A673 (cell line): ENCODE data around the gene IGLL1. TPM values are rescaled to one million over a fixed set of nuclear protein-coding genes. Genes with fewer than 3 reads are reported as not detected.
"Not testable (repeated sequence)": the region's sequence is repeated elsewhere in the genome, so short reads cannot be mapped to it uniquely, and the experiment has no call there.

Experiments used
- BruUV-seq: library from RNA; stranded (reverse); fragments of 400-500 nt; replicated peaks from 2 replicates; lab custom pipeline; 2021; lab: Mats Ljungman, UMichigan
- CTCF ChIA-PET: fragments of 300-600 bp; sonication (Branson Sonifier 250); formaldehyde crosslinking; loops from one replicate; lab custom pipeline; 2022; ENCODE audit warnings: antibody characterized with exemption; lab: Charles Lee
- POLR2A ChIA-PET: fragments of 300-600 bp; sonication (Branson Sonifier 250); formaldehyde crosslinking; loops from one replicate; lab custom pipeline; 2022; ENCODE audit warnings: antibody characterized with exemption; ENCODE audit not compliant: low non-redundant PET; lab: Charles Lee
- DNase-seq: peaks from one replicate; pipeline ENCODE4 v3.0.0-alpha.2; 2015; ENCODE audit warnings: low spot score
- H3K27ac ChIP-seq: fragments of 200-600 bp; sonication (generic); 2 replicates; pipeline ENCODE4 v1.5.1; 2016; ENCODE audit warnings: mixed run types, low read depth, mild to moderate bottlenecking, mixed read lengths, antibody characterized with exemption, low read length; ENCODE audit not compliant: poor library complexity, severe bottlenecking
- H3K27me3 ChIP-seq: fragments of 200-600 bp; sonication (generic); replicated peaks from 2 replicates; pipeline ENCODE4 v1.6.1; 2017; ENCODE audit warnings: mixed run types, low read depth, mild to moderate bottlenecking, mixed read lengths, antibody characterized with exemption, low read length; ENCODE audit not compliant: insufficient read depth, poor library complexity
- H3K36me3 ChIP-seq: fragments of 200-600 bp; sonication (generic); 2 replicates; pipeline ENCODE4 v1.6.1; 2016; ENCODE audit warnings: mixed run types, mild to moderate bottlenecking, mixed read lengths, antibody characterized with exemption, low read length; ENCODE audit not compliant: insufficient read depth, poor library complexity, severe bottlenecking
- H3K4me1 ChIP-seq: fragments of 200-600 bp; sonication (generic); 2 replicates; pipeline ENCODE4 v1.6.1; 2017; ENCODE audit warnings: mixed run types, mild to moderate bottlenecking, mixed read lengths, antibody characterized with exemption, low read length; ENCODE audit not compliant: insufficient read depth, poor library complexity, severe bottlenecking
- H3K4me3 ChIP-seq: fragments of 200-600 bp; sonication (generic); 2 replicates; pipeline ENCODE4 v1.5.1; 2016; ENCODE audit warnings: low read depth, mixed run types, mild to moderate bottlenecking, mixed read lengths, low read length; ENCODE audit not compliant: poor library complexity, severe bottlenecking
- H3K9me3 ChIP-seq: fragments of 200-600 bp; sonication (generic); 2 replicates; pipeline ENCODE4 v1.6.1; 2016; ENCODE audit warnings: mixed run types, low read depth, mild to moderate bottlenecking, mixed read lengths, antibody characterized with exemption, low read length; ENCODE audit not compliant: poor library complexity, severe bottlenecking
- EZH2 ChIP-seq: fragments of 200-600 bp; sonication (generic); IDR thresholded peaks from 2 replicates; pipeline ENCODE4 v1.6.1; 2017; ENCODE audit warnings: borderline replicate concordance, low read depth, mild to moderate bottlenecking, mixed read lengths, antibody characterized with exemption, low read length; ENCODE audit not compliant: poor library complexity, severe bottlenecking
- intact Hi-C: fragments of 100-400 bp; cut with micrococcal nuclease; formaldehyde crosslinking; loops from one replicate; pipeline ENCODE4 v1.10.0; 2022; ENCODE audit not compliant: unreplicated experiment
- total RNA-seq: library from RNA; stranded (reverse); gene quantifications from 2 replicates; pipeline ENCODE4 v1.2.3, GENCODE V29; 2021
- TF ChIP-seq, protein P1 (sequence below): fragments of 300-800, 200-600 bp; sonication (generic); conservative IDR thresholded peaks from 2 replicates; pipeline ENCODE4 v1.5.1; 2017; ENCODE audit warnings: low read depth, mild to moderate bottlenecking, antibody characterized with exemption, low read length, moderate library complexity, mixed read lengths

IGLL1 gene
- total RNA-seq, 1 experiment from 2014 or later: not detected

DNA sequence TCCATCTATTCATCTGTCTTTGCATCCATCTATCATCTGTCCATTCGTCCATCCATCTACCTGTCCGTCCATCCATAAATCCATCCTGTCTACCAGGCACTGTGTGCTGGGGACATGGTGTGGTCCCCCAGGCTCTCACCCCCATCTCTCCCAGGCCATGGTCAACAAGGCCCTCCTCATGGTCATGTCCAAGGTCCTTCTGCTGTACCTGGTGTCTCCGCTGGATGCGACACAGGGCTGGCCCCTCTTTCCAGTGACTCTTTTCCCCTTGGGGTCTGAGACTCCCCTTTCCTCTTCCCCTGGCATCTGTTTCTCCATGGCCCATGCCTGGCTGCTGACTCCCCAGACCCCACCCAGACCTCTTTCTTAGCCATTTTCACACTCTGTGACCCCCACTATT is 4.5 kb downstream of the IGLL1 start:
- intact Hi-C loops: no loop called here
- TF ChIP-seq, protein P1, sequence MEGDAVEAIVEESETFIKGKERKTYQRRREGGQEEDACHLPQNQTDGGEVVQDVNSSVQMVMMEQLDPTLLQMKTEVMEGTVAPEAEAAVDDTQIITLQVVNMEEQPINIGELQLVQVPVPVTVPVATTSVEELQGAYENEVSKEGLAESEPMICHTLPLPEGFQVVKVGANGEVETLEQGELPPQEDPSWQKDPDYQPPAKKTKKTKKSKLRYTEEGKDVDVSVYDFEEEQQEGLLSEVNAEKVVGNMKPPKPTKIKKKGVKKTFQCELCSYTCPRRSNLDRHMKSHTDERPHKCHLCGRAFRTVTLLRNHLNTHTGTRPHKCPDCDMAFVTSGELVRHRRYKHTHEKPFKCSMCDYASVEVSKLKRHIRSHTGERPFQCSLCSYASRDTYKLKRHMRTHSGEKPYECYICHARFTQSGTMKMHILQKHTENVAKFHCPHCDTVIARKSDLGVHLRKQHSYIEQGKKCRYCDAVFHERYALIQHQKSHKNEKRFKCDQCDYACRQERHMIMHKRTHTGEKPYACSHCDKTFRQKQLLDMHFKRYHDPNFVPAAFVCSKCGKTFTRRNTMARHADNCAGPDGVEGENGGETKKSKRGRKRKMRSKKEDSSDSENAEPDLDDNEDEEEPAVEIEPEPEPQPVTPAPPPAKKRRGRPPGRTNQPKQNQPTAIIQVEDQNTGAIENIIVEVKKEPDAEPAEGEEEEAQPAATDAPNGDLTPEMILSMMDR: no peak
- no peak for TF ChIP-seq EZH2
- Histone ChIP-seq H3K27me3 (no peaks in the 10 kb centered on the region), H3K9me3 (no peaks in the 10 kb centered on the region), H3K4me1 (no peaks in the 10 kb centered on the region), H3K4me3 (no peak overlapping the region), H3K27ac (no peak overlapping the region), H3K36me3 (no peaks in the 10 kb centered on the region)
- ChIA-PET POLR2A (no interaction called here), CTCF (no interaction called here)
- no peak for DNase-seq
- no TSS peak for BruUV-seq

DNA sequence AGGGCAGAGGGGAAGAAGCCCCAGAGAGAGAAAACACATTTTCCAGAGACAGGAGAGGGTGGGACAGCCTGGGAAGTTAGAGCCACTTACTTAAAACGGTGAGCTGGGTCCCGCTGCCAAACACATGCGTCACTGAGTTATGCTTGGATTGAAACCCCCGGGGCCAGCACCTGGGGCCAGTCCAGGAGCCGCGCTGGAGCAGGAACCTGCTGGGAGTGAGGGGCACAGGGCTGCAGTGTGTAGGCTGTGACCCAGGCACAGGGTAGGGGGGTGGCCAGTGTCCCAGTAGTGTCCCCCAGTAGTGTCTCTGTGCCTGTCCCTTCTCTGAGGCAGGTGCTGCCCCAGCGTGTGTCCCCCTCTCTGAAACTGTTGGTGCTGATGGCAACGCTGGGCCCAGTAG is 5.2 kb downstream of the IGLL1 start:
- Histone ChIP-seq H3K4me3 (no peak overlapping the region), H3K27ac (no peak overlapping the region), H3K27me3 (no peaks in the 10 kb centered on the region), H3K9me3 (no peaks in the 10 kb centered on the region), H3K4me1 (no peaks in the 10 kb centered on the region), H3K36me3 (no peaks in the 10 kb centered on the region)
- no peak for DNase-seq
- TF ChIP-seq EZH2: no peak
- TF ChIP-seq, protein P1: no peak
- ChIA-PET CTCF (no interaction called here), POLR2A (no interaction called here)
- intact Hi-C loops: no loop called here
- no TSS peak for BruUV-seq

DNA sequence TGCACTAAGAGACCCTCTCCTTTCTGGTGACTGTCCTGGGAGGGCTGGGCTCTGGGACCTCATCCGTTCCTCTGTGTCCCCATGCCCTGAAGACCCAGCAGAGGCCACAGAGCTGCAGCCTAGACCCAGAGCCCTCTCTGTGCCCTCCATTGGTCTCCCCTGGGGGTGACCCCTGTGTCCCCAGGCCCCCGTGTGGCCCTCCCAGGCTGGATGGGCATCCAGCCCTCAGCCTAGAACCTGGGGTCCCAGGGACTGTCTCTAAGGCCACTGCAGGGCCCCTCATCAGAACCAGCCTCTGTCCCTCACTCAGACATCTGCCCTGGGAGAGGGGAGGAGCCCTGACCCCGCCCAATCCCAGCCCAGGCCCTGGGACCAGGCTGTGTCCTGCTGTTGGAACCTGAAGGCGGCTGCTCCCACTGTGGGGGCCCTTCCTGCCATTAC is 5.7 kb downstream of the IGLL1 start:
- H3K27ac ChIP-seq: no peak overlapping the region
- CTCF ChIA-PET: no interaction called here
- no peaks in the 10 kb centered on the region for H3K36me3 ChIP-seq
- TF ChIP-seq EZH2: no peak
- TF ChIP-seq, protein P1: no peak
- H3K4me1 ChIP-seq: no peaks in the 10 kb centered on the region
- H3K4me3 ChIP-seq: no peak overlapping the region
- no peaks in the 10 kb centered on the region for H3K27me3 ChIP-seq
- POLR2A ChIA-PET: no interaction called here
- H3K9me3 ChIP-seq: no peaks in the 10 kb centered on the region
- no peak for DNase-seq
- BruUV-seq: no TSS peak
- intact Hi-C loops: no loop called here

DNA sequence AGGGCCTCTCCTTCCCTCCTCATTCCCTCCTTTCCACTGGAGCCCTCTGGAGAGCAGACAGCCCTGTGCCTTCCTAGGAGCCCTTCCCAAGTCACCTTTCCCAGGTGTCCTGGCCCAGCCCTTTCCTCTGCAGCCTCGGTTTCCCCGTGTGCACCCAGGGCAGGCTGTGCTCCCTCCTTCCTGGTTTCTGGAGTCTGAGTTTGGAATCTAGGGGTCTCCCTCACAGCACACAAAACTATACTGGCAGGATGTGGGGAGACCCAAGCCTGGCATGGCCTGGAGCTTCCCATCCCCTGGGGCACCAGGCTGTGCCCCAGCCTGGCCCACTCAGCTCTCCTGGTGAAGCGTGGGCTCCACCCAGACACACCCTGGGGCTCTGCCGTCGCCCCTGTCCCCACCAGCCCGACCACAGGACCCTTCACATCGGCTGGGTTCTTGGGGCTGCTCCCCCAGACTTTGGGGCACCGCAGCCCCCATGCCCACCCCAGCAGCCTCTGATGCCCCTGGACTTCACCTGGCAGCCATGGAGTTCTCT is 6.3 kb downstream of the IGLL1 start:
- H3K27me3 ChIP-seq, POLR2A ChIA-PET, H3K9me3 ChIP-seq, H3K36me3 ChIP-seq, DNase-seq, H3K4me1 ChIP-seq, H3K4me3 ChIP-seq, CTCF ChIA-PET, intact Hi-C loops, BruUV-seq, H3K27ac ChIP-seq: not testable (repeated sequence)

DNA sequence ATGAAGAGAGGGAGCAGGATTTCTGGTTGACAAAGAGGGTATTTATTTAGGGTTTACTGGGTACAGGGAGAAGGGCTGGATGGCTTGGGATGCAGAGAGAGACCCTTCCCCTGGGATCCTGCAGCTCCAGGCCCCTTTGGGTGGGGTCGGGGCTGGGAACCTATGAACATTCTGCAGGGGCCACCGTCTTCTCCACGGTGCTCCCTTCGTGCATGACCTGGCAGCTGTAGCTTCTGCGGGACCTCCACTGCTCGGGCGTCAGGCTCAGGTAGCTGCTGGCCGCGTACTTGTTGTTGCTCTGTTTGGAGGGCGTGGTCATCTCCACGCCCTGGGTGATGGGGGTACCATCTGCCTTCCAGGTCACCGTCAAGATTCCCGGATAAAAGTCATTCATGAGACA is 7.0 kb downstream of the IGLL1 start:
- CTCF ChIA-PET, BruUV-seq, intact Hi-C loops, H3K36me3 ChIP-seq, POLR2A ChIA-PET, H3K4me1 ChIP-seq, DNase-seq, H3K4me3 ChIP-seq, H3K9me3 ChIP-seq, H3K27me3 ChIP-seq, H3K27ac ChIP-seq: not testable (repeated sequence)
